Activated CD8-positive, alpha-beta memory T cell treated with anti-CD3 and anti-CD28 coated beads, Interleukin-2, amount 10 ng/mL, durations not matched to agents 7 days and 5 days (primary cell): Measurements from ENCODE around the gene PTPRM. TPM values are rescaled to one million over a fixed set of nuclear protein-coding genes. Genes with fewer than 3 reads are reported as not detected.

Experiments
- ATAC-seq: fragments of 150-1000 bp; cut with Tn5 transposase; one replicate; pipeline ENCODE4 v1.10.0; 2021; ENCODE audit warnings: moderate library complexity
- CTCF ChIA-PET: fragments of 350-600 bp; sonication (Branson Sonifier 250); formaldehyde crosslinking; loops from one replicate; lab custom pipeline; 2021; ENCODE audit warnings: antibody characterized with exemption; lab: Charles Lee
- DNase-seq: peaks from one replicate; pipeline ENCODE4 v3.0.0-alpha.2; 2020
- H3K27ac Mint-ChIP-seq: one replicate; pipeline ENCODE4 v1.8.0; 2021; ENCODE audit warnings: mild to moderate bottlenecking, mixed read lengths
- H3K27me3 Mint-ChIP-seq: one replicate; pipeline ENCODE4 v1.8.0; 2021; ENCODE audit warnings: mixed read lengths
- H3K36me3 Mint-ChIP-seq: one replicate; pipeline ENCODE4 v1.8.0; 2021; ENCODE audit warnings: mild to moderate bottlenecking, mixed read lengths
- H3K4me1 Mint-ChIP-seq: one replicate; pipeline ENCODE4 v1.8.0; 2021; ENCODE audit warnings: mixed read lengths
- H3K4me3 Mint-ChIP-seq: one replicate; pipeline ENCODE4 v1.8.0; 2021; ENCODE audit warnings: mild to moderate bottlenecking, moderate library complexity, mixed read lengths
- H3K9me3 Mint-ChIP-seq: one replicate; pipeline ENCODE4 v1.8.0; 2022; ENCODE audit warnings: low read depth, mixed read lengths
- total RNA-seq, 2 experiments: library from RNA; stranded (reverse); gene quantifications; one replicate each; pipeline ENCODE4 v1.2.3, GENCODE V29; 2021

PTPRM gene
- total RNA-seq, 2 experiments from 2014 or later, result 3.1 to 5.7 TPM

DNA sequence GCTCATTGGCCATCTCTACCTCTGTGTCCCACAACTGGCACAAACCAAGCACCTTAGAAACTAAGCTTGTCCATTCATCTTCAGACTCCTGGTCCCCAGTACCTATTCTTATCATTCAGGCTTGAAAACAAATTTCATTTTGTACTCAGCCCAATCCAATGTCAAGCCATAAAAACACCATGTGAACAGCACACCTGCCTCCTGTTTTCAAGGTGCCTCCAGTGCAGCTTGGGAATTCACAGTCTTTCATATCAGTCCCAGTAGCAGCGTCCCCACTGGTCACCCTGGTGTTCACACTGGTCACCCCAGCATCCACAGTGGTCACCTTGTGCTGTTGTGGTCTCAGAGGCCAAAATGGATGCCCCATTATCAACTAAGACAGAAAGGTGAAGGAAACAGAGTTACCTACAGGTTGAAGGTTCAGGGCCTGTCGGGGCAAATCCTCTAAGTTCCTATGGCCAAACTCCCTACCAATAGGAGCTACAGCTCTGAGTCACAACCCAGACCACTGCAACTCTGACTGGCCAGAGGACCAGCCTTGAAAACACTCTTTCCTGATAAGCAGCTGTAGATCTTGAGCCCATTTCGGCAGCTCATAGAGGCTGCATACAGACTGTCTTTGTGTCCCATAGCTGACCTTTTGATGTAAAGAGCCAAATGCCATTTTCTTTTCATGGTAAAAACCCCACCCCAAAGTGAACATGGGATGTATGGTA, 782.6 kb downstream of the PTPRM start:
- no peaks in the 10 kb centered on the region for H3K9me3 Mint-ChIP-seq
- no peaks in the 10 kb centered on the region for H3K36me3 Mint-ChIP-seq
- no peaks in the 10 kb centered on the region for H3K4me1 Mint-ChIP-seq
- DNase-seq, result no peak
- H3K27me3 Mint-ChIP-seq, result no peaks in the 10 kb centered on the region
- no peak overlapping the region for H3K4me3 Mint-ChIP-seq
- H3K27ac Mint-ChIP-seq, result no peak overlapping the region
- CTCF ChIA-PET, result no interaction called here
- no peak for ATAC-seq

DNA sequence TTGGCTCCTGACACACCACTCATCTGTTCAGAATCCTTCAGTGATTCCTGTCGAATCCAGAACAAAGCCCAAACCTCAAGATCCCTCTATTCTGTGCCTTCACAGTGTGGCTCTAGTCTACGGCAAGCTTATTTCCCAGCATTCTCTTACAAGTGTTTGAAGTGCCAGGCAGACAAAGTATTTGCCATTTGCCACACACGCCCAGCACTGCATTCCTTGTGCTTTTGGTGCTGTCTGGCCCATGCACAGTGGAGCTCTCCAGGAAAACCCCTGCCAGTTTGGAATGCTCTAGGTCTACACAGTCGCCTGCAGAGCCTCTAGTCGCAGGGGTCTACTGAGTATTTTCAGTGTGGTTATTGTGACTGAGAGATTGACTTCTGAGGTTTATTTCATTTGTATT, 783.5 kb downstream of the PTPRM start:
- Mint-ChIP-seq H3K27me3 (no peaks in the 10 kb centered on the region), H3K27ac (no peak overlapping the region)

DNA sequence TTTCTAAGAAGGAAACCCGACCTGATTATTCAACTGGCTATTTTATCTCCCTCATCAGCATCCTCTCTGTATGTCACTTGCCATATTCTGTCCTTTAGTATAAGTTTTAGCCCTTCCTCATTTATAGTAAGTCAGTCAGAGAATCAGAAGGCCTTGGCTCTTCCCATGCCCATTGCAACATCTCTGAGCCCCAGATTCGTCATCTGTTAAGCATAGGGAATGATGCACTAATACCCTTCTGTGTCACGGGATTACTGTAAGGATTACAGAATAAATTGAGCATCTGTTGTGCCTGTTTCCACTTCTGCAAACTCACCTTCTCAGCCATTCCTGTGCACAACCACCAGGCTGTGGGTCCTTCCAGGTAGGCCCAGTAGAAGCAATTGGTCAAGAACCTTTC, 784.0 kb downstream of the PTPRM start:
- Mint-ChIP-seq H3K27ac (no peak overlapping the region), H3K9me3 (no peaks in the 10 kb centered on the region), H3K36me3 (no peaks in the 10 kb centered on the region), H3K27me3 (no peaks in the 10 kb centered on the region), H3K4me1 (no peaks in the 10 kb centered on the region), H3K4me3 (no peak overlapping the region)
- no peak for ATAC-seq
- CTCF ChIA-PET, result no interaction called here
- DNase-seq, result no peak

More for the DNA sequence above, 783.5 kb downstream of the PTPRM start:
- DNase-seq (no peak), ATAC-seq (no peak)
- Mint-ChIP-seq H3K4me3 (no peak overlapping the region), H3K4me1 (no peaks in the 10 kb centered on the region), H3K36me3 (no peaks in the 10 kb centered on the region), H3K9me3 (no peaks in the 10 kb centered on the region)
- CTCF ChIA-PET, result no interaction called here

DNA sequence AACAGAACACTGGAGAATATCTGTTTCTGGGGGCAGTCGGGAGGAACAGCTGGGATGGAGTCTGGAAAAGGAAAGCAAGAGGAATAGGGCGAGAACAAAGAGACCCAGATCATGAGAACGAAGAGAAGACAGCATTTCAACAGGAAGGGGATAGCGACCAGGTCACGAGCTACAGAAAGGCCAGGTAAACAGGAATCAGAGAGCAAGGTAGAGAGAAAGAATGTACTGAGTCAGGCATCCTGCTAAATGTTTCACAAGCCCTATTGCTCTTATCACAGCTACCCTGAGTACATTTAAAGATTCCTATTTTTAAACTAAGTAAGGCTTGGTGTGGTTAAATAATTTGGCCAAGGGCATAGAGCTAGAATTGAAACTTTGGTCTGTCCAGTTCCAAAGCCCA, 787.2 kb downstream of the PTPRM start:
- Mint-ChIP-seq H3K4me3 (no peak overlapping the region), H3K9me3 (no peaks in the 10 kb centered on the region), H3K4me1 (no peaks in the 10 kb centered on the region), H3K27ac (no peak overlapping the region), H3K36me3 (no peaks in the 10 kb centered on the region), H3K27me3 (no peaks in the 10 kb centered on the region)
- CTCF ChIA-PET, result no interaction called here
- no peak for DNase-seq
- ATAC-seq, result no peak

DNA sequence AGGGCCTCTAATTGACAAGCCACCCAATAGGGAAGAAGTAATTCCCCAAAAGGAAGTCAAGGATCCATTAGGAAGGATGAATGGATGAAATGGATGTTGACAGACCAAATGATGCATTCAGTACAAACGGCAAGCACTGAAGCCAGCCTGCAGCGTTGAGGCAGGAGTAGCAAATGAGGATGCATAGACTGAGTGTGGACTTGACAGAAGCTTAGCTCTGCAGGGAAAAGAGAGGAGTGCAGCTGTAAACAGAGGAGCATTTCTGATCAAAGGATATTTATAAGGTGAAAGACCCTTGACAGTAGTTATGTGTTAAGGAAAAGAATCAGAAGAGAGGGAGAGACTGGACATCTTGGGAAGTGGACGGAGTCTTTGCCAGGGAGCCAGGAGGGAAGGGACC, 788.9 kb downstream of the PTPRM start:
- no peak overlapping the region for H3K27ac Mint-ChIP-seq
- H3K36me3 Mint-ChIP-seq, result no peaks in the 10 kb centered on the region
- no peaks in the 10 kb centered on the region for H3K4me1 Mint-ChIP-seq
- H3K4me3 Mint-ChIP-seq, result no peak overlapping the region
- DNase-seq, result no peak
- no peak for ATAC-seq
- CTCF ChIA-PET, result no interaction called here
- no peaks in the 10 kb centered on the region for H3K27me3 Mint-ChIP-seq
- no peaks in the 10 kb centered on the region for H3K9me3 Mint-ChIP-seq

DNA sequence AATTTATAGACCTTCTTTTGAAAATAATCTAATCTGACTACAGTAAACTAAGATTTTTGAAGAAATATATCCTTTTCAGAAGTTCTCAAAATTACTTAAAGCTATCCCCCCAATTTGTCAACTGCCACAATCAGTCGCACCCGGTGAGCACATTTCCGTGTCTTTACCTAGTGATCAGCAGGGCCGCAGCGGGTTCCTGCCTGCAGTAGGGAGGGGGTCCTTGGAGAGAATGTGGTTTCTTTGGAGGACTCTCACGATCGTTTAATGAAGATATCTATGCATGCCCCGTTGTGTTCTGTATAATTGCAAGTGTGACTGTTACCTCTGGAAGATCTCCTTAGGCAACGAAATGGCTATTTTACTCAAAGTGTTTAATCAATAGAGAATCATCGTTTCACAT, 790.2 kb downstream of the PTPRM start:
- CTCF ChIA-PET, result no interaction called here
- no peaks in the 10 kb centered on the region for H3K36me3 Mint-ChIP-seq
- no peak for DNase-seq
- no peak for ATAC-seq
- H3K27me3 Mint-ChIP-seq, result no peaks in the 10 kb centered on the region
- no peaks in the 10 kb centered on the region for H3K4me1 Mint-ChIP-seq
- no peaks in the 10 kb centered on the region for H3K9me3 Mint-ChIP-seq
- no peak overlapping the region for H3K4me3 Mint-ChIP-seq
- H3K27ac Mint-ChIP-seq, result no peak overlapping the region

DNA sequence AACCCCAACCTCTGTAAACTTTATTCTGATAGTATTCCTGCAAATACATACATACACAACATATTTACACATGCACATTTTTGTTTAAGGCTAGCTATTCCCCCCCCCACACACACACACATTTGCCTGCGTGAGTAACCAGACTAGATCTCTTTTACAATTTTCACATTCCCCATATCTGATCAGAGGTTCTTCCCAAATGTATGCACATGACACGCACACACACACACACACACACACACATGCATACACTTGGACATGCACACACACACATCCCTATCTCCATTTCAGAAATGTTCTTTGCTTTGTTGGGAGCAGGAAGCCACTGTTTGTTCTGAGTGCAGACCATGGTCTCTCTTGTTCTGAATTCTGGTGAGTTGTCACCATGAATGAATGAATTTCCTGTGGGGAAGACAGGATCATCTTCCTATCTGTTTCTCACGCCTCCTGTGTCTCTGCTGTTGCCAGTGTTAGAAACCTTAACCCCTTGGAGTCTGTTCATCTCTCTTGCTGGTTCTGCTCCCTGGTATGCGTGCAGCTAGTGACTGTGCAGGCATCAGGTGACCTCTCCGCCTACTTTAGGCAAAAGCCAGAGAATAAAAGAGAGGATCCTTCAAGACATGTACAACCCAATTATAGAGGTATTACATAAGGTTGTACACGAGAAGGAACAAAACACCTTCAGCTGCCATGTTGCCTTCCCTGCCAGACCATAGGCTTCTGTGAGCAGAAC, 791.1 kb downstream of the PTPRM start:
- CTCF ChIA-PET, result no interaction called here
- no peaks in the 10 kb centered on the region for H3K4me1 Mint-ChIP-seq
- no peak for DNase-seq
- ATAC-seq, result no peak
- H3K27me3 Mint-ChIP-seq, result no peaks in the 10 kb centered on the region
- H3K27ac Mint-ChIP-seq, result no peak overlapping the region
- H3K9me3 Mint-ChIP-seq, result no peaks in the 10 kb centered on the region
- H3K4me3 Mint-ChIP-seq, result no peak overlapping the region
- H3K36me3 Mint-ChIP-seq, result no peaks in the 10 kb centered on the region

DNA sequence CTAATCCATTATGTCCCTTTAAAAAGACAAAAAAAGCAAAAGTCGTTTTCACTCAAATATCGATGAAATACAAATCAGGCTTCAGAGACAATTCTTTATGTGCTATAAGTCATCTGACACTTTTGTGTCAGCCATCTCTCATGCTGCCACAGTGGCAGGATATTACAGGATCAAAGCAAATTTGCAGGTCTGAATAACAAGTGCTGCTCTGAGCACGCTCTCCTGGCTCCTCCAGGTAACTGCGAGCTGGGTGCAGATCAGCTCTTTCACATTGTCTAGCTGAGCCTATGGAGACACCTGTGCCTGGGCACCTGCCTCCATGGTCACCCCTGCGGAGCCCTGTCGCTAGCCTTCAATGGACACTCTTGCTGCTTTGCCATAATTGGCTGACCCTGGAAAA, 792.0 kb downstream of the PTPRM start:
- ATAC-seq (no peak), DNase-seq (no peak)
- Mint-ChIP-seq H3K27me3 (no peaks in the 10 kb centered on the region), H3K9me3 (no peaks in the 10 kb centered on the region), H3K27ac (no peak overlapping the region), H3K4me1 (no peaks in the 10 kb centered on the region), H3K4me3 (no peak overlapping the region), H3K36me3 (no peaks in the 10 kb centered on the region)
- CTCF ChIA-PET, result no interaction called here

DNA sequence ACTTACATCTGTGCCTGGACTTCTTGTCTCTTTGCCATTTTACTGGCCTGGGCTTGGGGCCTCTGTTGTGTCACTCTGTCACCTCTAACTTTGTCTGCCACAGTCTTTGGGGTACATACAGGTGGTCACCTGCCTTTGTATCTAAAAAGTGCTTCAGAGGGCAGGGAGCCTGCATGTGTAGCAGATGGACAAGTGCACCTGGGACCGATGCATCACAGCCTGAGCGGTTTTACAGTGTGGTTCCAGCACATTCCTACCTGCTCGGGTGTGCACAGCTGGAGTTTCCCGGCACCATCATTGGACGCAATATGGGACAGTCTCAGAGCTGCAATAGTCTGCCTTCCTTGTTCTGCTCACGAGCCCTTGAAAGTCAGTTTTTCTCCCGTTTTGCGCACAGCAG, 792.4 kb downstream of the PTPRM start:
- Mint-ChIP-seq H3K9me3 (no peaks in the 10 kb centered on the region), H3K36me3 (no peaks in the 10 kb centered on the region), H3K4me3 (no peak overlapping the region), H3K4me1 (no peaks in the 10 kb centered on the region), H3K27me3 (no peaks in the 10 kb centered on the region), H3K27ac (no peak overlapping the region)
- DNase-seq (no peak), ATAC-seq (no peak)
- CTCF ChIA-PET, result no interaction called here

DNA sequence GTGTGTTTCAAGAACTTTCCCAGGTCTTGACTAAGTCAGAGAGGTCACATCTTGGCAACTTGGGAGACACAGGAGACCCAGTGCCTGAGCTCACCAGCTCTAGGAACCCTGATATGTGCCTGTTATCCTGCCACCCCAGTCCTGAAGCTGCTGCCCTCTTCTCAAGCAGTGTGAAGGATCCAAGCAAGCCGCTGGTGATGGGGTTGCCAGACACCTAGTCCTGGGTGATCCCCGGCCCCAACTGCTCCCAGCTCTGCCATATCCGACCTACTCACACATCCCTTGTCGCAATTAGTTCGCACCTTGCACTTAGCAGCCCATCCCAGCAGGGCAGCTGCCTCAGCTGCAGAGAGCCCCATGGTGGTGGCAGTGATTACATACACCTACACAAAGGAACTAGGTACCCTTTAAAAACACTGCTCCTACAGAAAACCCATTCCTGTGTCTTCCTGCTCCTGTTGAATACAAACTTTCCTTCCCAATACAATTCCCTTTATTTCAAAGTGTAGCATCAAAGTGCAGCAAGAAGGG, 794.9 kb downstream of the PTPRM start:
- ATAC-seq, result no peak
- no peaks in the 10 kb centered on the region for H3K9me3 Mint-ChIP-seq
- no peaks in the 10 kb centered on the region for H3K4me1 Mint-ChIP-seq
- DNase-seq, result no peak
- H3K27ac Mint-ChIP-seq, result no peak overlapping the region
- no peaks in the 10 kb centered on the region for H3K36me3 Mint-ChIP-seq
- CTCF ChIA-PET, result interaction anchor here (1.6 kb wide), 1 partner anchor 11 kb away, joined by 3 read pairs; no protein-coding TSS in a partner anchor
- H3K4me3 Mint-ChIP-seq, result no peak overlapping the region
- H3K27me3 Mint-ChIP-seq, result peaks cover 8% of the 10 kb centered on the region

DNA sequence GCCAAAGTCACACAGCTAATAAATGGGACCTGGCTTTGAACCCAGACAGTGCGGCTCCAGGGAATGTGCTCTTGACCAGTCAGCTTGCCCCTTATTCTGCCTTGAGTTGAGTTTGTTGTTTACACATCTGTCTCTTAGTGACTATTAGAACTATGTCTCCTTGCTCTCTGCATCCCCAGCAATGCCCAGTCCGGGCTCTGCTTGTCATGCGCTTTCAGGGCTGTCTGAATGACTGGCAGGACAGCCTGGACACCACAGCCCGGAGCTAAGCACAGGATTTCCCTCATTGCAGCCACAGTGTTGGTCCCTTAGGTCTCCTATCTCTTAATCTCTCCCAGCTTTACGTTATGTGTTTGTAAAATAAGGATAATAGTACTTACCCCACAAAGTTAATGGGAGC, 795.7 kb downstream of the PTPRM start:
- no peak overlapping the region for H3K27ac Mint-ChIP-seq
- ATAC-seq, result no peak
- no peak for DNase-seq
- CTCF ChIA-PET, result no interaction called here
- no peak overlapping the region for H3K4me3 Mint-ChIP-seq
- H3K4me1 Mint-ChIP-seq, result no peaks in the 10 kb centered on the region
- H3K27me3 Mint-ChIP-seq, result peaks cover 11% of the 10 kb centered on the region
- H3K36me3 Mint-ChIP-seq, result no peaks in the 10 kb centered on the region
- H3K9me3 Mint-ChIP-seq, result no peaks in the 10 kb centered on the region

DNA sequence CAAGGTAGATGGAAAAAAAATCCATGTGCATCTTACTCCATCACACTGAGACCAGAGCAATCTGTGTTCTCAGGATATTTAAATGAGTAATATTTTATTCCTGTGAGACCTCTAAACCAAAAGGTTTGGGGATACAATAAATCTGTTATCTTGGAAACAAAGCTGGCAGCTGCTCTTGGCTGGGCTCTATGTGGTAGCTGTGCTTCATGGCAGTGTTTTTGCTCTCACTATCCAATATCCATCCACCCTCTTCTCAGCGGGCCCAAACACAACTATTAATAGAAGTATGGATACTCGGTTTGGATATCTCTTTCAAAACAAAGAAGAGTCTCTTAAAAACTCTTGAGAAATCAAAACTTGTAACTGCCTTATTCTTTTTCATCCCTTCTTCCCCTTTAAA, 797.3 kb downstream of the PTPRM start:
- DNase-seq (no peak), ATAC-seq (no peak)
- H3K4me3 Mint-ChIP-seq, result no peak overlapping the region
- no peaks in the 10 kb centered on the region for H3K36me3 Mint-ChIP-seq
- CTCF ChIA-PET, result no interaction called here
- peaks cover 17% of the 10 kb centered on the region for H3K27me3 Mint-ChIP-seq
- H3K4me1 Mint-ChIP-seq, result no peaks in the 10 kb centered on the region
- no peak overlapping the region for H3K27ac Mint-ChIP-seq
- no peaks in the 10 kb centered on the region for H3K9me3 Mint-ChIP-seq

DNA sequence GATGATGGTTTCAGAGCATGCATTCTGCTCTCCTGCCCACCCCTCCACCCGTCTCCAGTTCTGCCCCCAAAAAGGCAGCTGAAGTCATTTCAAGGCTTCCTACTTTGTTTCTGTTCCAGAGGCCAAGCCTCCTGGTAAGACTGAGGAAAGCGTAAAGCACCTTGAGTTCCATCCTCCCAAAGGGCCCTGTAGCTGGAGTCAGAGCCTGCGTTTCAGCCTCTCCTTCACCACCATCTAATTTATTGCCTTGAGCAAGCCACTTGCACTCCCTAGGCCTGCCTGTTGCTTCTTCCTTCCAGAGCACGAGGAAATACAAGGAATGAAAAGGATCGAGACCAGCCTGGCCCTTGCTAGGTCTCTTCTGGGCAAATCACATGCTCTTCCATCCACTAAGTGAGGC, 797.9 kb downstream of the PTPRM start:
- Mint-ChIP-seq H3K36me3 (no peaks in the 10 kb centered on the region), H3K4me1 (no peaks in the 10 kb centered on the region), H3K4me3 (no peak overlapping the region), H3K27me3 (peaks cover 17% of the 10 kb centered on the region), H3K27ac (no peak overlapping the region), H3K9me3 (no peaks in the 10 kb centered on the region)
- no peak for ATAC-seq
- CTCF ChIA-PET, result no interaction called here
- DNase-seq, result no peak

DNA sequence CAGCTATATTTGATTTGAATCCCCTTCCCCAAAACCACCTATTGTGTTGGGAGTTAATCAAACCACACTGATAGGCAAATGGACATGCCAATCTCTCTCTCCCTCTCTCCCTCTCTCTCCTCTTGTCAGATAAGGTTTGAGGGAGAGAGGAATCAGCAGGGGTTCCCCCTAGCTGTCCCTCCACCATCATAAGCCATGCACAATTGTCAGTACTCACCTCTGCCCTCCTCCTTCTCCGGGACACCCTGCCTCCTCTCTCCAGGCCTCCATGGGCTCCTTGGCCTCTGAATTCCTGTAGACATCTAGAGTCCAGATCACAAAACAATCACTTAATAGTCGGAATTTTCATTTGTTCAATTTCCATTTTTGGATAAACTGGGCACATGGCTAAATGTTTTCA, 798.4 kb downstream of the PTPRM start:
- Mint-ChIP-seq H3K36me3 (no peaks in the 10 kb centered on the region), H3K9me3 (no peaks in the 10 kb centered on the region), H3K4me3 (no peak overlapping the region), H3K27ac (no peak overlapping the region), H3K4me1 (no peaks in the 10 kb centered on the region), H3K27me3 (peaks cover 17% of the 10 kb centered on the region)
- ATAC-seq, result no peak
- CTCF ChIA-PET, result no interaction called here
- DNase-seq, result no peak
